Coronary artery (tissue), 2 donors: Measurements from ENCODE around the gene WFDC8.
"Not testable (repeated sequence)": the region's sequence is repeated elsewhere in the genome, so short reads cannot be mapped to it uniquely, and the experiment has no call there.

Source experiments
- DNase-seq: peaks from one replicate; pipeline ENCODE4 v3.0.0-alpha.2; 2017; ENCODE audit warnings: low spot score
- H3K27ac ChIP-seq, 2 donors: fragments of 200-600 bp; sonication (generic); one replicate each; pipeline ENCODE4 v1.5.1; 2016 to 2019
- H3K4me3 ChIP-seq: fragments of 200-600 bp; sonication (generic); 2 replicates; pipeline ENCODE4 v1.5.1; 2016; ENCODE audit warnings: mild to moderate bottlenecking, moderate library complexity
- TF ChIP-seq, protein P1 (sequence below): fragments of 200-600 bp; sonication (generic); IDR thresholded peaks from one replicate; pipeline ENCODE4 v1.5.1; 2019; ENCODE audit warnings: antibody characterized with exemption

The WFDC8 gene

DNA sequence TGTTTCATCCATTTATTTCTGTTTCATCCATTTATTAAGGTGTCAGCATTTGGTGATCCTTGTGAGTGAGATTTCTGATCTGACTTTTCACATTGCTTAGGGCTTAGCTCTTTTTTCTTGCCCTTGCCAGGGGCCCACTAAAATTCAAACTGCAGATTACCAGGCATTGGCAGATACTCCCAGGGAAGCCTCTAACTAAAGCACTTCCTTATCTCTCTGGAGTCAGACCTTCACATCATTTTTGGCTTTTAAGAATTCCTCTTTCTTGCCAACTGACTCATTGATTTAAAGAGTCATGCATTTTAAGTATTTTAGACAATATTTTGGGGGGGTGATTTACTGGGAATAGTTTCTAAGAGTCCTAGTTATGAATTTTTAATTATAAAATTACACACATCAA is 2.6 kb upstream of the WFDC8 start:
- no peak for DNase-seq
- TF ChIP-seq, protein P1, sequence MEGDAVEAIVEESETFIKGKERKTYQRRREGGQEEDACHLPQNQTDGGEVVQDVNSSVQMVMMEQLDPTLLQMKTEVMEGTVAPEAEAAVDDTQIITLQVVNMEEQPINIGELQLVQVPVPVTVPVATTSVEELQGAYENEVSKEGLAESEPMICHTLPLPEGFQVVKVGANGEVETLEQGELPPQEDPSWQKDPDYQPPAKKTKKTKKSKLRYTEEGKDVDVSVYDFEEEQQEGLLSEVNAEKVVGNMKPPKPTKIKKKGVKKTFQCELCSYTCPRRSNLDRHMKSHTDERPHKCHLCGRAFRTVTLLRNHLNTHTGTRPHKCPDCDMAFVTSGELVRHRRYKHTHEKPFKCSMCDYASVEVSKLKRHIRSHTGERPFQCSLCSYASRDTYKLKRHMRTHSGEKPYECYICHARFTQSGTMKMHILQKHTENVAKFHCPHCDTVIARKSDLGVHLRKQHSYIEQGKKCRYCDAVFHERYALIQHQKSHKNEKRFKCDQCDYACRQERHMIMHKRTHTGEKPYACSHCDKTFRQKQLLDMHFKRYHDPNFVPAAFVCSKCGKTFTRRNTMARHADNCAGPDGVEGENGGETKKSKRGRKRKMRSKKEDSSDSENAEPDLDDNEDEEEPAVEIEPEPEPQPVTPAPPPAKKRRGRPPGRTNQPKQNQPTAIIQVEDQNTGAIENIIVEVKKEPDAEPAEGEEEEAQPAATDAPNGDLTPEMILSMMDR, result no peak
- H3K4me3 ChIP-seq, result no peak overlapping the region
- no peak overlapping the region for H3K27ac ChIP-seq

DNA sequence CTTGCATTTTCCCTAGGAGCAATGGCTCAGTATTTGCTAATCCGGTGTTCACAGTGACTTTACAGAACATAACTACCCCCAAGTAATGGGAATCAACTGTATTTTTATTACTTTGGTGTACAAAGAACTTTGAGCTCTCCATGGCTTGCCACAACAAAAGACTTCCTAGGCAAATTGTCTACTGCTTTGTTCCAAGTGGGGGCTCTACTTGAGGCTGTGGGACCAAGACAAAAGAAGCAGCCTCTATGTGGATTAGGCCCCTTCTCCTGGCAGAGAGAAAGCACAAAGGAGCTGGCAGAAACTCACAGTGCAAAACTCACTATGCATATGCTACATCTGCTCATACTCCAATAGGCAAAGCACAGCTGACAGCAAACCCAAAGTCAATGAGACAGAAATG is 853 bp downstream of the WFDC8 start:
- TF ChIP-seq, protein P1, result no peak
- no peak overlapping the region for H3K4me3 ChIP-seq
- DNase-seq, result no peak
- no peak overlapping the region for H3K27ac ChIP-seq

DNA sequence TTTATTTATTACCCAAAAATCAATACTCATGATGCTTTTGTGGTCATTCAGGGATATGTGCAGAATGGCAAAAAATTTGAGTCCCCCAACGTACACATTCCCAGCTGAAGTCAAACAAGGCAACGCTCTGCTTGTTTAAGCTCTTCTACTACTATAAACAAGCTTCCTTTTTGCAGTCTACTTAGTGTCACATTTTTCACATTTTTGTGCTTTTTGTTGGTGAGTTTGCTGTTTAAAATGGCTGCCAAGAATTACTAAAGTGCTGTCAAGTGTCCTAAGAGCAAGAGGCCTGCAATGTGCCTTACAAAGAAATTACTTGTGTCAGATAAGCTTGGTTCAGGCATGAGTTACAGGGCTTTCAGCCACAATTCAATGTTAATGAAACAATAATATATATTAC is 2.1 kb downstream of the WFDC8 start:
- no peak overlapping the region for H3K27ac ChIP-seq

DNA sequence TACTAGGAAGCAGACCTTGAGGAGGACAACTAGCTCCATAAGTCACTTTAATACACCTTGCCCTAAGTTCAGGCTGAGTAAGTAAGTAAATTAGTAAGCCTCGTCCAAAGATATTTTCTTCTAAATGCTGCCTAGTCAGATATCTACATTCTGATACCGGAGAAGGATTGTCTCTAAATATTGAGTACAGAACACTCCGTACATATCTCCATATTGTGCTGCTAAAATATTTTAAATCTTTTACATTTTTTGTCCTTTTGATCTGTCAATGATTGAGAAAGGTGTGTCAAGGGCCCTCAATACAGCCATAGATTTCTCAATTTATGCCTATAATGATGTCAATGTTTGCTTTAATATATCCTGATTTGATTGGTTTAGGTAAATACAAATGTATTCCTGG is 3.2 kb downstream of the WFDC8 start:
- Histone ChIP-seq H3K4me3 (no peak overlapping the region), H3K27ac (no peak overlapping the region)
- TF ChIP-seq, protein P1, result no peak
- DNase-seq, result no peak

More for the DNA sequence above, 2.1 kb downstream of the WFDC8 start:
- DNase-seq, result no peak
- no peak overlapping the region for H3K4me3 ChIP-seq
- TF ChIP-seq, protein P1, result no peak

DNA sequence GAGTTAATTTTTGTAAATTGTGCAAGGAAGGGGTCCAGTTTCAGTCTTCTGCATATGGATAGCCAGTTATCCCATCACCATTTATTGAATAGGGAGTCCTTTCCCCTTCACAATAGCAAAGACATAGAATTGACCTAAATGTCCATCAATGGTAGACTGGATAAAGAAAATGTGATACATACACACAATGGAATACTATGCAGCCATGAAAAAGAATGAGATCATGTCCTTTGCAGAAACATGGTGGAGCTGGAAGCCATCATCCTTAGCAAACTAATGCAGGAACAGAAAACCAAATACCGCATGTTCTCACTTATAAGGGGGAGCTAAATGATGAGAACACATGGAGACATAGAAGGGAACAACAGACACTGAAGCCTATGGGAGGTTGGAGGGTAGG is 9.4 kb downstream of the WFDC8 start:
- DNase-seq, H3K27ac ChIP-seq, H3K4me3 ChIP-seq: not testable (repeated sequence)

DNA sequence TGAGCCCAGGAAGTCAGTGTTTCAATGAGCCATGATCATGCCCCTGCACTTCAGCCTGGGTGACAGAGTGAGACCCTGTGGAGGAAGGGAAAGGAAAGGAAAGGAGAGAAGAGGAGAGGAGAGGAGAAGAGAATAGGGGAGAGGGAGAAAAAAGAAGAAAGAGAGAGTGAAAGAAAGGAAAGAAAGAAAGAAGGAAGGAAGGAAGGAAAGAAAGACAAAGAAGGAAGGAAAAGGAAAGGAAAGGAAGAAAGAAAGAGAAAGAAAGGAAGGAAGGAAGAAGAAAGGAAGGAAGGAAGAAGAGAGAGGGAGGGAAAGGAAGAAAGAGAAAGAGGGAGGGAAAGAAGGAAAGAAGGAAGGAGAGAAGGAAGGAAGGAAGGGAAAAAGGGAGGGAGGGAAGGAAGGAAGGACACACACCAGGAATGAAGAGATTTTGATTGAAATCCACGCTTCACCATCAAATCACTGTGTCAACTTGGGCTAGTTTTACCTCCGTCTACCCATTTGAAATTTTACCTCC is 14.3 kb downstream of the WFDC8 start:
- Histone ChIP-seq H3K27ac (no peak overlapping the region), H3K4me3 (no peak overlapping the region)
- no peak for DNase-seq
- TF ChIP-seq, protein P1, result no peak

DNA sequence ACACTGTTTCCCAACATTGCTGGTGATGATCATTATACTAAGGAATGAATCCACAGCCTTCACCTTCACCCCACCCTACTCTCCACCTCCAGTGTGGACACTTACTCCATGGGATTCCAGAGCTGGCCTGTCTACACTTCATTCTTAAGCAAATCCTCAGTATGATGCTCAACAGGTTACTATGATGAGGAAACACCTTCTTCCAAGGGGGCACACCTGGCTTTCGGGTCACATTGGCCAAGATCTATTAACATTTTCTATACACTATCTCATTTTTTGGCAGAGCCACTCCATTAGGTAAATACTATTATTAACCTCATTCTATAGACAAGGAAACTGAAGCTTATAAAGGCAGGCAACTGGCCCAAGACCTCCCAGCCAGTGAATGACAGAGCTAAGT is 23.9 kb downstream of the WFDC8 start:
- Histone ChIP-seq H3K4me3 (no peak overlapping the region), H3K27ac (no peak overlapping the region)
- DNase-seq, result no peak
- TF ChIP-seq, protein P1, result no peak

DNA sequence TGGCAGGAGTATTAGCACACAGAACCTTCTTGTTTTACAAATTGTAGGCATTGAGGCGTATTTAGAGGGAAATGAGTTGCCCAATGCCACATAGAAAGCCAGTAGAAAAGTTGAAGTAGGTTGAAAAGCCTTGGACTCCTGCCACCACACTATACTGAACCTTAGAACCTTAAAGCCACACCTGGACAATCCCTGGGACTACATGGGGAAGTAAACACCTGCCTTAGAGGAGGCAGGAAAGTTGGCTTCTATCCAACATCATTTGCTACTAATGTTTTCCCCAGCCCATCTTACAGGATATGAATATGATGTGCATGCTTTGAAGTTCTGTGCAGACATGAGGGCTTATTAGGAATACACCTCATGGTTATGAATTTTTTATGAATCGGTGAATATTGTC is 26.6 kb downstream of the WFDC8 start:
- H3K4me3 ChIP-seq, result no peak overlapping the region
- TF ChIP-seq, protein P1, result no peak
- DNase-seq, result no peak
- no peak overlapping the region for H3K27ac ChIP-seq
